Measurements from ENCODE around the gene SDCCAG8. TPM values are rescaled to one million over a fixed set of nuclear protein-coding genes. Genes with fewer than 3 reads are reported as not detected.

SDCCAG8 gene
- polyA plus RNA-seq, 1 donor = 35.0 TPM

- Histone ChIP-seq H3K27ac (ENCODE audit: low read length) (no peak overlapping the region), H3K4me1 (ENCODE audit: control insufficient read depth, insufficient read depth, low read length) (no peaks in the 10 kb centered on the region), H3K9me3 (ENCODE audit: control insufficient read depth, low read depth, low read length) (no peaks in the 10 kb centered on the region), H3K4me3 (ENCODE audit: low read length) (no peak overlapping the region), H3K36me3 (ENCODE audit: control insufficient read depth, insufficient read depth, low read length) (peaks cover 6% of the 10 kb centered on the region), H3K27me3 (ENCODE audit: control insufficient read depth, insufficient read depth, low read length) (no peaks in the 10 kb centered on the region)
- no peak for DNase-seq
- 100% methylated on average over 3 of the region's 5 CpGs for WGBS (ENCODE audit: insufficient coverage, low lambda C conversion rate)
Observed at GRCh38 chr1:243465081-243465480, 209.2 kb downstream of the SDCCAG8 start.

GRCh38 chr1:243465738-243466137 lies 209.9 kb downstream of the SDCCAG8 start:
- no CpG with 5 or more reads among the region's 5 CpGs for WGBS (ENCODE audit: insufficient coverage, low lambda C conversion rate)

GRCh38 chr1:243469497-243469896 lies 213.7 kb downstream of the SDCCAG8 start:
- Histone ChIP-seq H3K27ac (ENCODE audit: low read length) (no peak overlapping the region), H3K27me3 (ENCODE audit: control insufficient read depth, insufficient read depth, low read length) (no peaks in the 10 kb centered on the region), H3K4me3 (ENCODE audit: low read length) (no peak overlapping the region), H3K4me1 (ENCODE audit: control insufficient read depth, insufficient read depth, low read length) (no peaks in the 10 kb centered on the region), H3K9me3 (ENCODE audit: control insufficient read depth, low read depth, low read length) (peaks cover 1% of the 10 kb centered on the region), H3K36me3 (ENCODE audit: control insufficient read depth, insufficient read depth, low read length) (peaks cover 2% of the 10 kb centered on the region)
- WGBS (ENCODE audit: insufficient coverage, low lambda C conversion rate) = no CpG with 5 or more reads among the region's 3 CpGs
- no peak for DNase-seq

More at GRCh38 chr1:243465738-243466137, 209.9 kb downstream of the SDCCAG8 start:
- Histone ChIP-seq H3K9me3 (ENCODE audit: control insufficient read depth, low read depth, low read length) (no peaks in the 10 kb centered on the region), H3K36me3 (ENCODE audit: control insufficient read depth, insufficient read depth, low read length) (peaks cover 7% of the 10 kb centered on the region), H3K27ac (ENCODE audit: low read length) (no peak overlapping the region), H3K4me1 (ENCODE audit: control insufficient read depth, insufficient read depth, low read length) (no peaks in the 10 kb centered on the region), H3K4me3 (ENCODE audit: low read length) (no peak overlapping the region), H3K27me3 (ENCODE audit: control insufficient read depth, insufficient read depth, low read length) (no peaks in the 10 kb centered on the region)
- no peak for DNase-seq

GRCh38 chr1:243470502-243470901 lies 214.7 kb downstream of the SDCCAG8 start:
- Histone ChIP-seq H3K4me1 (ENCODE audit: control insufficient read depth, insufficient read depth, low read length) (no peaks in the 10 kb centered on the region), H3K27me3 (ENCODE audit: control insufficient read depth, insufficient read depth, low read length) (no peaks in the 10 kb centered on the region), H3K4me3 (ENCODE audit: low read length) (no peak overlapping the region), H3K36me3 (ENCODE audit: control insufficient read depth, insufficient read depth, low read length) (peaks cover 2% of the 10 kb centered on the region), H3K27ac (ENCODE audit: low read length) (no peak overlapping the region), H3K9me3 (ENCODE audit: control insufficient read depth, low read depth, low read length) (peaks cover 3% of the 10 kb centered on the region)
- no CpG with 5 or more reads among the region's 7 CpGs for WGBS (ENCODE audit: insufficient coverage, low lambda C conversion rate)
- no peak for DNase-seq

GRCh38 chr1:243471026-243471685 lies 215.3 kb downstream of the SDCCAG8 start:
- Histone ChIP-seq H3K9me3 (ENCODE audit: control insufficient read depth, low read depth, low read length) (peaks cover 3% of the 10 kb centered on the region), H3K36me3 (ENCODE audit: control insufficient read depth, insufficient read depth, low read length) (peaks cover 2% of the 10 kb centered on the region), H3K27ac (ENCODE audit: low read length) (no peak overlapping the region), H3K4me1 (ENCODE audit: control insufficient read depth, insufficient read depth, low read length) (no peaks in the 10 kb centered on the region), H3K4me3 (ENCODE audit: low read length) (no peak overlapping the region), H3K27me3 (ENCODE audit: control insufficient read depth, insufficient read depth, low read length) (no peaks in the 10 kb centered on the region)
- no peak for DNase-seq
- WGBS (ENCODE audit: insufficient coverage, low lambda C conversion rate) = 100% methylated on average over 2 of the region's 17 CpGs

GRCh38 chr1:243471754-243472745 lies 216.2 kb downstream of the SDCCAG8 start:
- H3K36me3 ChIP-seq (ENCODE audit: control insufficient read depth, insufficient read depth, low read length) = peaks cover 2% of the 10 kb centered on the region
- no peaks in the 10 kb centered on the region for H3K27me3 ChIP-seq (ENCODE audit: control insufficient read depth, insufficient read depth, low read length)
- no peak overlapping the region for H3K27ac ChIP-seq (ENCODE audit: low read length)
- peaks cover 3% of the 10 kb centered on the region for H3K9me3 ChIP-seq (ENCODE audit: control insufficient read depth, low read depth, low read length)
- WGBS (ENCODE audit: insufficient coverage, low lambda C conversion rate) = 100% methylated on average over 1 of the region's 3 CpGs
- DNase-seq = no peak
- no peak overlapping the region for H3K4me3 ChIP-seq (ENCODE audit: low read length)
- H3K4me1 ChIP-seq (ENCODE audit: control insufficient read depth, insufficient read depth, low read length) = no peaks in the 10 kb centered on the region

- Histone ChIP-seq H3K4me1 (ENCODE audit: control insufficient read depth, insufficient read depth, low read length) (no peaks in the 10 kb centered on the region), H3K27ac (ENCODE audit: low read length) (no peak overlapping the region), H3K27me3 (ENCODE audit: control insufficient read depth, insufficient read depth, low read length) (no peaks in the 10 kb centered on the region), H3K9me3 (ENCODE audit: control insufficient read depth, low read depth, low read length) (peaks cover 3% of the 10 kb centered on the region), H3K36me3 (ENCODE audit: control insufficient read depth, insufficient read depth, low read length) (peaks cover 2% of the 10 kb centered on the region), H3K4me3 (ENCODE audit: low read length) (peak overlapping the region; percentile 23)
- DNase-seq = no peak
- 90% methylated on average over 2 of the region's 12 CpGs for WGBS (ENCODE audit: insufficient coverage, low lambda C conversion rate)
Observed at GRCh38 chr1:243473227-243474135, 217.6 kb downstream of the SDCCAG8 start.

GRCh38 chr1:243474136-243474881 lies 218.5 kb downstream of the SDCCAG8 start:
- H3K4me1 ChIP-seq (ENCODE audit: control insufficient read depth, insufficient read depth, low read length) = no peaks in the 10 kb centered on the region
- H3K36me3 ChIP-seq (ENCODE audit: control insufficient read depth, insufficient read depth, low read length) = peaks cover 2% of the 10 kb centered on the region
- H3K27me3 ChIP-seq (ENCODE audit: control insufficient read depth, insufficient read depth, low read length) = no peaks in the 10 kb centered on the region
- H3K27ac ChIP-seq (ENCODE audit: low read length) = no peak overlapping the region
- DNase-seq = no peak
- no peak overlapping the region for H3K4me3 ChIP-seq (ENCODE audit: low read length)
- WGBS (ENCODE audit: insufficient coverage, low lambda C conversion rate) = 100% methylated on average over 3 of the region's 55 CpGs
- H3K9me3 ChIP-seq (ENCODE audit: control insufficient read depth, low read depth, low read length) = peaks cover 3% of the 10 kb centered on the region

GRCh38 chr1:243474906-243475305 lies 219.1 kb downstream of the SDCCAG8 start:
- Histone ChIP-seq H3K4me3 (ENCODE audit: low read length) (no peak overlapping the region), H3K27me3 (ENCODE audit: control insufficient read depth, insufficient read depth, low read length) (no peaks in the 10 kb centered on the region), H3K27ac (ENCODE audit: low read length) (no peak overlapping the region), H3K9me3 (ENCODE audit: control insufficient read depth, low read depth, low read length) (peaks cover 3% of the 10 kb centered on the region), H3K4me1 (ENCODE audit: control insufficient read depth, insufficient read depth, low read length) (no peaks in the 10 kb centered on the region), H3K36me3 (ENCODE audit: control insufficient read depth, insufficient read depth, low read length) (peaks cover 2% of the 10 kb centered on the region)
- WGBS (ENCODE audit: insufficient coverage, low lambda C conversion rate) = no CpG with 5 or more reads among the region's 9 CpGs
- DNase-seq = no peak
